Cerebellar cortex (tissue), 1 donor: ENCODE results near the gene RNF26.
"Not testable (repeated sequence)": the region's sequence is repeated elsewhere in the genome, so short reads cannot be mapped to it uniquely, and the experiment has no call there.

Experiments
- DNase-seq: peaks from one replicate; pipeline ENCODE4 v3.0.0-alpha.2; 2015; ENCODE audit warnings: low spot score

RNF26 gene

GRCh38 chr11:119371778-119372182, 37.5 kb downstream of the RNF26 start:
- peak; percentile 65 for DNase-seq

- DNase-seq, result no peak
These were observed 38.1 kb downstream of the RNF26 start for GRCh38 chr11:119372260-119373058.

GRCh38 chr11:119373059-119373920, 39.0 kb downstream of the RNF26 start:
- no peak for DNase-seq

- DNase-seq, result peak; percentile 89
These were observed 39.7 kb downstream of the RNF26 start for GRCh38 chr11:119373921-119374631.

- no peak for DNase-seq
These were observed 40.5 kb downstream of the RNF26 start for GRCh38 chr11:119374632-119375336.

- no peak for DNase-seq
These were observed 41.2 kb downstream of the RNF26 start for GRCh38 chr11:119375337-119376196.

- DNase-seq, result no peak
These were observed 42.0 kb downstream of the RNF26 start for GRCh38 chr11:119376197-119376847.

GRCh38 chr11:119377112-119377901, 43.0 kb downstream of the RNF26 start:
- DNase-seq, result no peak

GRCh38 chr11:119377961-119378667, 43.8 kb downstream of the RNF26 start:
- no peak for DNase-seq

- no peak for DNase-seq
These were observed 44.6 kb downstream of the RNF26 start for GRCh38 chr11:119378851-119379465.

GRCh38 chr11:119380160-119380826, 46.0 kb downstream of the RNF26 start:
- no peak for DNase-seq

- peak; percentile 56 for DNase-seq
These were observed 46.5 kb downstream of the RNF26 start for GRCh38 chr11:119380827-119381180.

GRCh38 chr11:119381181-119381988, 47.1 kb downstream of the RNF26 start, which contains the start of gene USP2:
Gene USP2 (minus strand): TSS chr11:119381690. CDS start chr11:119373480, 8,210 bp downstream.
- DNase-seq, result peak; percentile 97

GRCh38 chr11:119382101-119382500, 47.8 kb downstream of the RNF26 start:
- no peak for DNase-seq

GRCh38 chr11:119382513-119382912, 48.2 kb downstream of the RNF26 start:
- not testable (repeated sequence) for DNase-seq

- no peak for DNase-seq
These were observed 50.0 kb downstream of the RNF26 start for GRCh38 chr11:119384332-119384731.
